Prostate gland (tissue), 2 donors: Measurements from ENCODE around the gene IL21R.

Experiments used
- POLR2A ChIP-seq: fragments of 450-650 bp; IDR thresholded peaks from one replicate; pipeline ENCODE4 v1.6.1; 2016; ENCODE audit warnings: antibody characterized with exemption, mild to moderate bottlenecking
- TF ChIP-seq, protein P1 (sequence below), 4 experiments: fragments of 200-600 bp in 2 of 4; fragments of 450-650 bp in 2 of 4; sonication (generic) in 2 of 4; IDR thresholded peaks; 1 replicate in 3 of 4; 2 replicates in 1 of 4; pipeline ENCODE4 v1.5.1; 2016 to 2019; ENCODE audit warnings: antibody characterized with exemption in 4 of 4, mild to moderate bottlenecking in 2 of 4, moderate library complexity in 2 of 4

GRCh38 chr16:27444470-27444869 is 42.5 kb downstream of the IL21R start:
- no peak for TF ChIP-seq POLR2A
- TF ChIP-seq, protein P1, sequence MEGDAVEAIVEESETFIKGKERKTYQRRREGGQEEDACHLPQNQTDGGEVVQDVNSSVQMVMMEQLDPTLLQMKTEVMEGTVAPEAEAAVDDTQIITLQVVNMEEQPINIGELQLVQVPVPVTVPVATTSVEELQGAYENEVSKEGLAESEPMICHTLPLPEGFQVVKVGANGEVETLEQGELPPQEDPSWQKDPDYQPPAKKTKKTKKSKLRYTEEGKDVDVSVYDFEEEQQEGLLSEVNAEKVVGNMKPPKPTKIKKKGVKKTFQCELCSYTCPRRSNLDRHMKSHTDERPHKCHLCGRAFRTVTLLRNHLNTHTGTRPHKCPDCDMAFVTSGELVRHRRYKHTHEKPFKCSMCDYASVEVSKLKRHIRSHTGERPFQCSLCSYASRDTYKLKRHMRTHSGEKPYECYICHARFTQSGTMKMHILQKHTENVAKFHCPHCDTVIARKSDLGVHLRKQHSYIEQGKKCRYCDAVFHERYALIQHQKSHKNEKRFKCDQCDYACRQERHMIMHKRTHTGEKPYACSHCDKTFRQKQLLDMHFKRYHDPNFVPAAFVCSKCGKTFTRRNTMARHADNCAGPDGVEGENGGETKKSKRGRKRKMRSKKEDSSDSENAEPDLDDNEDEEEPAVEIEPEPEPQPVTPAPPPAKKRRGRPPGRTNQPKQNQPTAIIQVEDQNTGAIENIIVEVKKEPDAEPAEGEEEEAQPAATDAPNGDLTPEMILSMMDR (IDR thresholded peaks at IDR 0.05): no peak
